MG63 (cell line): ENCODE measurements around the gene MAP4. TPM values are rescaled to one million over a fixed set of nuclear protein-coding genes. Genes with fewer than 3 reads are reported as not detected.

Experiments used
- DNase-seq: peaks from one replicate; pipeline ENCODE4 v3.0.0-alpha.2; 2020
- H3K27me3 ChIP-seq: fragments of 250-450 bp; sonication (Bioruptor Pico); 2 replicates; pipeline ENCODE4 v1.5.1; 2020; ENCODE audit warnings: mild to moderate bottlenecking, moderate library complexity
- H3K36me3 ChIP-seq: fragments of 250-450 bp; sonication (Bioruptor Pico); 2 replicates; pipeline ENCODE4 v1.5.1; 2020; ENCODE audit warnings: mild to moderate bottlenecking, moderate library complexity
- H3K4me3 ChIP-seq: fragments of 250-450 bp; sonication (Bioruptor Pico); 2 replicates; pipeline ENCODE4 v1.5.1; 2020; ENCODE audit warnings: mild to moderate bottlenecking, moderate library complexity
- H3K9me3 ChIP-seq: fragments of 250-450 bp; sonication (Bioruptor Pico); 2 replicates; pipeline ENCODE4 v1.5.1; 2020; ENCODE audit warnings: mild to moderate bottlenecking, moderate library complexity
- total RNA-seq: library from RNA; depleted of rRNA; stranded (reverse); fragments of >200 nt; shearing (Covaris generic); gene quantifications from 2 replicates; pipeline ENCODE4 v1.2.3, GENCODE V29; 2014; ENCODE audit warnings: low replicate concordance

MAP4 gene
- total RNA-seq, 1 experiment from 2014 or later: 38.5 TPM

GRCh38 chr3:47940232-47940631 lies 76.0 kb downstream of the MAP4 start:
- no peaks in the 10 kb centered on the region for H3K9me3 ChIP-seq
- H3K4me3 ChIP-seq: no peak overlapping the region
- H3K27me3 ChIP-seq: no peaks in the 10 kb centered on the region
- DNase-seq: no peak
- no peaks in the 10 kb centered on the region for H3K36me3 ChIP-seq

GRCh38 chr3:47932421-47932820 lies 83.8 kb downstream of the MAP4 start:
- no peak overlapping the region for H3K4me3 ChIP-seq
- no peak for DNase-seq
- H3K36me3 ChIP-seq: peaks cover 7% of the 10 kb centered on the region
- no peaks in the 10 kb centered on the region for H3K27me3 ChIP-seq
- no peaks in the 10 kb centered on the region for H3K9me3 ChIP-seq

- Histone ChIP-seq H3K9me3 (no peaks in the 10 kb centered on the region), H3K27me3 (no peaks in the 10 kb centered on the region), H3K4me3 (no peak overlapping the region), H3K36me3 (peaks cover 10% of the 10 kb centered on the region)
- DNase-seq: no peak
Observed at GRCh38 chr3:47930979-47931378, 85.2 kb downstream of the MAP4 start.

GRCh38 chr3:47916696-47917095 lies 99.5 kb downstream of the MAP4 start:
- no peak overlapping the region for H3K4me3 ChIP-seq
- no peaks in the 10 kb centered on the region for H3K27me3 ChIP-seq
- DNase-seq: no peak
- H3K9me3 ChIP-seq: no peaks in the 10 kb centered on the region
- H3K36me3 ChIP-seq: peaks cover 45% of the 10 kb centered on the region

GRCh38 chr3:47916201-47916600 lies 100.0 kb downstream of the MAP4 start:
- Histone ChIP-seq H3K9me3 (no peaks in the 10 kb centered on the region), H3K36me3 (peaks cover 46% of the 10 kb centered on the region), H3K4me3 (no peak overlapping the region), H3K27me3 (no peaks in the 10 kb centered on the region)
- DNase-seq: no peak

GRCh38 chr3:47912006-47912504 lies 104.2 kb downstream of the MAP4 start:
- peak; percentile 12 for DNase-seq
- Histone ChIP-seq H3K36me3 (peaks cover 56% of the 10 kb centered on the region), H3K9me3 (no peaks in the 10 kb centered on the region), H3K4me3 (no peak overlapping the region), H3K27me3 (no peaks in the 10 kb centered on the region)

- H3K36me3 ChIP-seq: peaks cover 47% of the 10 kb centered on the region
Observed at GRCh38 chr3:47910777-47911440, 105.3 kb downstream of the MAP4 start.

GRCh38 chr3:47910233-47910632 lies 106.0 kb downstream of the MAP4 start:
- no peaks in the 10 kb centered on the region for H3K27me3 ChIP-seq
- no peak overlapping the region for H3K4me3 ChIP-seq
- H3K9me3 ChIP-seq: no peaks in the 10 kb centered on the region
- peaks cover 41% of the 10 kb centered on the region for H3K36me3 ChIP-seq
- no peak for DNase-seq

More at GRCh38 chr3:47910777-47911440, 105.3 kb downstream of the MAP4 start:
- Histone ChIP-seq H3K9me3 (no peaks in the 10 kb centered on the region), H3K4me3 (no peak overlapping the region), H3K27me3 (no peaks in the 10 kb centered on the region)
- peak; percentile 83 for DNase-seq

- H3K9me3 ChIP-seq: no peaks in the 10 kb centered on the region
- no peaks in the 10 kb centered on the region for H3K27me3 ChIP-seq
- no peak overlapping the region for H3K4me3 ChIP-seq
- no peak for DNase-seq
- H3K36me3 ChIP-seq: peaks cover 39% of the 10 kb centered on the region
Observed at GRCh38 chr3:47909607-47910006, 106.6 kb downstream of the MAP4 start.

- no peak overlapping the region for H3K4me3 ChIP-seq
- DNase-seq: no peak
- H3K27me3 ChIP-seq: no peaks in the 10 kb centered on the region
- no peaks in the 10 kb centered on the region for H3K9me3 ChIP-seq
- peaks cover 39% of the 10 kb centered on the region for H3K36me3 ChIP-seq
Observed at GRCh38 chr3:47908744-47909143, 107.5 kb downstream of the MAP4 start.

- Histone ChIP-seq H3K4me3 (no peak overlapping the region), H3K9me3 (no peaks in the 10 kb centered on the region), H3K27me3 (no peaks in the 10 kb centered on the region), H3K36me3 (peaks cover 37% of the 10 kb centered on the region)
- DNase-seq: no peak
Observed at GRCh38 chr3:47907784-47908183, 108.4 kb downstream of the MAP4 start.

GRCh38 chr3:47902746-47903145 lies 113.5 kb downstream of the MAP4 start:
- no peak for DNase-seq
- H3K27me3 ChIP-seq: no peaks in the 10 kb centered on the region
- H3K36me3 ChIP-seq: peaks cover 14% of the 10 kb centered on the region
- no peak overlapping the region for H3K4me3 ChIP-seq
- no peaks in the 10 kb centered on the region for H3K9me3 ChIP-seq

GRCh38 chr3:47901280-47901833 lies 114.9 kb downstream of the MAP4 start:
- Histone ChIP-seq H3K27me3 (no peaks in the 10 kb centered on the region), H3K36me3 (peaks cover 6% of the 10 kb centered on the region), H3K4me3 (no peak overlapping the region), H3K9me3 (no peaks in the 10 kb centered on the region)
- no peak for DNase-seq

GRCh38 chr3:47899495-47900108 lies 116.6 kb downstream of the MAP4 start:
- H3K9me3 ChIP-seq: no peaks in the 10 kb centered on the region
- H3K4me3 ChIP-seq: no peak overlapping the region

GRCh38 chr3:47897954-47898353 lies 118.3 kb downstream of the MAP4 start:
- no peak for DNase-seq
- Histone ChIP-seq H3K9me3 (no peaks in the 10 kb centered on the region), H3K36me3 (peaks cover 10% of the 10 kb centered on the region; the same call in 1 of the 2 replicates), H3K4me3 (no peak overlapping the region), H3K27me3 (no peaks in the 10 kb centered on the region)

More at GRCh38 chr3:47899495-47900108, 116.6 kb downstream of the MAP4 start:
- DNase-seq: no peak
- Histone ChIP-seq H3K36me3 (peaks cover 14% of the 10 kb centered on the region), H3K27me3 (no peaks in the 10 kb centered on the region)

- no peaks in the 10 kb centered on the region for H3K9me3 ChIP-seq
- peaks cover 8% of the 10 kb centered on the region; the same call in 1 of the 2 replicates for H3K36me3 ChIP-seq
- no peak overlapping the region for H3K4me3 ChIP-seq
- no peak for DNase-seq
- no peaks in the 10 kb centered on the region for H3K27me3 ChIP-seq
Observed at GRCh38 chr3:47896736-47897135, 119.5 kb downstream of the MAP4 start.

GRCh38 chr3:47895241-47895640 lies 121.0 kb downstream of the MAP4 start:
- H3K36me3 ChIP-seq: peaks cover 8% of the 10 kb centered on the region
- H3K4me3 ChIP-seq: no peak overlapping the region
- H3K9me3 ChIP-seq: no peaks in the 10 kb centered on the region
- no peaks in the 10 kb centered on the region for H3K27me3 ChIP-seq
- no peak for DNase-seq
